GM13976 (cell line): ENCODE data around the gene ITCH.
A peak's percentile ranks its signal among the peaks of the same experiment; 100 is the strongest.
"Not testable (repeated sequence)": the region's sequence is repeated elsewhere in the genome, so short reads cannot be mapped to it uniquely, and the experiment has no call there.

Experiments
- DNase-seq: peaks from one replicate; pipeline ENCODE4 v3.0.0; 2012; ENCODE audit warnings: low spot score
- in situ Hi-C: fragments of 300-500 bp; cut with MboI; formaldehyde crosslinking; loops from one replicate; pipeline ENCODE4 v1.12.0; 2022; ENCODE audit warnings: low sequenced_read_pairs, mixed read lengths, inconsistent platforms; ENCODE audit not compliant: unreplicated experiment
- TF ChIP-seq, protein P1 (sequence below): IDR thresholded peaks from 2 replicates; pipeline ENCODE4 v1.5.1; 2012; ENCODE audit warnings: borderline replicate concordance, mild to moderate bottlenecking; ENCODE audit not compliant: insufficient read depth; ENCODE audit errors: extremely low read depth, missing control alignments, control extremely low read depth

Gene ITCH

DNA sequence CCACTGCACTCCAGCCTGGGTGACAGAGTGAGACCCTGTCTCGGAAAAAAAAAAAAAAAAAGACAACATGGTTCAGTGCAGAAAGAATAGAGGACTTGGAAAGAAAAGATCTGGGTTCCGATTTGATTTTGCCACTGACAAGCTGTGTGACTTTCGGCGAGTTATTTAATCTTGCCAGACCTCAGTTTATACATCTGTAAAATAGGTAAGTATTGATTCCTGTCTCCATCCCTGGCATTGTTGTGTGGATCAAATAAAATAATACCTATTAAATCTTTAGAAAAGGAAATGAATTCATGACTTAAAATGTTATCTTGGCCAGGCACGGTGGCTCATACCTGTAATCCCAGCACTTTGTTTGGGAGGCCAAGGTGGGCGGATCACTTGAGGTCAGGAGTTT, 7.0 kb downstream of the ITCH start:
- in situ Hi-C loops: no loop called here
- no peak for DNase-seq
- TF ChIP-seq, protein P1, sequence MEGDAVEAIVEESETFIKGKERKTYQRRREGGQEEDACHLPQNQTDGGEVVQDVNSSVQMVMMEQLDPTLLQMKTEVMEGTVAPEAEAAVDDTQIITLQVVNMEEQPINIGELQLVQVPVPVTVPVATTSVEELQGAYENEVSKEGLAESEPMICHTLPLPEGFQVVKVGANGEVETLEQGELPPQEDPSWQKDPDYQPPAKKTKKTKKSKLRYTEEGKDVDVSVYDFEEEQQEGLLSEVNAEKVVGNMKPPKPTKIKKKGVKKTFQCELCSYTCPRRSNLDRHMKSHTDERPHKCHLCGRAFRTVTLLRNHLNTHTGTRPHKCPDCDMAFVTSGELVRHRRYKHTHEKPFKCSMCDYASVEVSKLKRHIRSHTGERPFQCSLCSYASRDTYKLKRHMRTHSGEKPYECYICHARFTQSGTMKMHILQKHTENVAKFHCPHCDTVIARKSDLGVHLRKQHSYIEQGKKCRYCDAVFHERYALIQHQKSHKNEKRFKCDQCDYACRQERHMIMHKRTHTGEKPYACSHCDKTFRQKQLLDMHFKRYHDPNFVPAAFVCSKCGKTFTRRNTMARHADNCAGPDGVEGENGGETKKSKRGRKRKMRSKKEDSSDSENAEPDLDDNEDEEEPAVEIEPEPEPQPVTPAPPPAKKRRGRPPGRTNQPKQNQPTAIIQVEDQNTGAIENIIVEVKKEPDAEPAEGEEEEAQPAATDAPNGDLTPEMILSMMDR: no peak

GRCh38 chr20:34373445-34373844, 10.4 kb downstream of the ITCH start:
- TF ChIP-seq, protein P1: no peak
- no peak for DNase-seq
- in situ Hi-C loops: no loop called here

- no peak for DNase-seq
- in situ Hi-C loops: no loop called here
Observed at GRCh38 chr20:34374209-34374760, 11.2 kb downstream of the ITCH start.

GRCh38 chr20:34375977-34376430, 12.9 kb downstream of the ITCH start:
- in situ Hi-C loops: no loop called here
- TF ChIP-seq, protein P1: no peak
- DNase-seq: no peak

More at GRCh38 chr20:34374209-34374760, 11.2 kb downstream of the ITCH start:
- TF ChIP-seq, protein P1: no peak

DNA sequence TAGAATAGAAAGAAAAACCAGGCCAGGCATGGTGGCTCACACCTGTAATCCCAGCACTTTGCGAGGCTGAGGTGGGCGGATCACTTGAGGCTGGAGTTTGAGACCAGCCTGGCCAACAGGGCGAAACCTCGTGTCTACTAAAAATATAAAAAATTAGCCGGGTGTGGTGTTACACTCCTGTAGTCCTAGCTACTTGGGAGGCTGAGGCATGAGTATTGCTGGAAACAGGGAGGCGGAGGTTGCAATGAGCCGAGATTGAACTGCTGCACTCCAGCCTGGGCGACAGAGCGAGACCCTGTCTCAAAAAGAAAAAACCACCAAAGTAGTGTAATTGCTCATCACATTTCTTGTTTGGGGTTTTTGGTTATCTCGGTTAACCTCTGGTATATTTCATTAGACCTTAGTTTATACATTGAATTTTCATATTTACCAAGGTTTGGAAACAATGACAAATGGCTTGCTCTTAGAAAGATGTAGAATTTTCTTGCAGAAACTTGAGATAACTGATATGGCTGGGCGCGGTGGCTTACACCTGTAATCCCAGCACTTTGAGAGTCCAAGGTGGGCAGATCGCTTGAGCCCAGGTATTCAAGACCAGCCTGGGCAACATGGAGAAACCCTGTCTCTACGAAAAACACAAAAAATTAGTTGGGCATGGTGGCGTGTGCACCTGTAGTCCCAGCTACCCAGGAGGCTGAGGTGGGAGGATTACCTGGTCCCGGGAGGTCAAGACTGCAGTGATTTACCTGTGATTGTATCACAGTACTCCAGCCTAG, 14.2 kb downstream of the ITCH start:
- in situ Hi-C loops: no loop called here

GRCh38 chr20:34382174-34382573, 19.1 kb downstream of the ITCH start:
- TF ChIP-seq, protein P1: no peak
- DNase-seq: no peak

More for the DNA sequence above, 14.2 kb downstream of the ITCH start:
- TF ChIP-seq, protein P1: no peak
- DNase-seq: peak; percentile 62

DNA sequence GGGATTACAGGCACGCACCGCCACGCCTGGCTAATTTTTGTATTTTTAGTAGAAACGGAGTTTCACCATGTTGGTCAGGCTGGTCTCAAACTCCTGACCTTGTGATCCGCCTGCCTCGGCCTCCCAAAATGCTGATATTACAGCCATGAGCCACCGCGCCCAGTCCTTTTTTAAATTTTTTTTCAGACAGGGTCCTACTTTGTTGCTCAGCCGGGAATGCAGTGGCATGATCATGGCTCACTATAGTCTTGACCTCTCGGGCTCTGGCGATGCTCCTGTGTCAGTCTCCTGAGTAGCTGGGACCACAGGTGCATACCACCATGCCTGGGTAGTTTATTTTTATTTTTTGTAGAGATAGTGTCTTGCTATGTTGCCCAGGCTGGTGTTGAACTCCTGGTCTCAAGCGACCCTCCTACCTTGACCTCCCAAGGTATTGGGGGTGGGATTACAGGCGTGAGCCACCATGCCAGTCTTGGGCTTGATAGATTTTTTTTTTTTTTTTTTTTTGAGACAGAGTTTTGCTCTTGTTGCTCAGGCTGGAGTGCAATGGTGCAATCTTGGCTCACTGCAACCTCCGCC, 19.9 kb downstream of the ITCH start:
- in situ Hi-C loops: not testable (repeated sequence)

More at GRCh38 chr20:34382174-34382573, 19.1 kb downstream of the ITCH start:
- in situ Hi-C loops: no loop called here

More for the DNA sequence above, 19.9 kb downstream of the ITCH start:
- DNase-seq: not testable (repeated sequence)
